ENCODE measurements around the gene MRAP2.
"Not testable (repeated sequence)": the region's sequence is repeated elsewhere in the genome, so short reads cannot be mapped to it uniquely, and the experiment has no call there.

Gene MRAP2

DNA sequence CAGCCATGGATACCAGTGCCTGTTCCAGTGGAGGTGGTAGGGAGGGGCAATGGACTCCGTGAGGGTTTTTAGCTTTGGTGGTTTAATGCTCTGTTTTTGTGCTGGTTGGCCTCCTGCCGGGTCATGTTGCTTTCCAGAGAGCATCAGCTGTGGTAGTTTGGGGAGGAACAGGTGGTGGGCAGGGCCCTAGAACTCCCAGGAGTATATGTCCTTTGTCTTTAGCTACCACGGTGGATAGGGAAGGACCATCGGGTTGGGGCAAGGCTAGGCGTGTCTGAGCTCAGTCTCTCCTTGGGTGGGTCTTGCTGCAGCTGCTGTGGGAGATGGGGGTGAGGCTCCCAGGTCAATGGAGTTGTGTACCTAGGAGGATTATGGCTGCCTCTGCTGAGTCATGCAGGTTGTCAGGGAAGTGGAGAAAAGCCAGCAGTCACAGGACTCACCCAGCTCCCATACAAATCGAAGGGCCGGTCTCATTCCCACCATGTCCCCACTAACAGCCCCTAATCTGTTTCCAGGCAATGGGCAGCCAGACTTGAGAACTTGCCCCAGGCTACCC, 38.9 kb downstream of the MRAP2 start:
- no peak for DNase-seq (ENCODE audit: low read depth)
- H3K4me3 ChIP-seq (ENCODE audit: low read depth, low read length) = no peak overlapping the region
- TF ChIP-seq, protein P1, sequence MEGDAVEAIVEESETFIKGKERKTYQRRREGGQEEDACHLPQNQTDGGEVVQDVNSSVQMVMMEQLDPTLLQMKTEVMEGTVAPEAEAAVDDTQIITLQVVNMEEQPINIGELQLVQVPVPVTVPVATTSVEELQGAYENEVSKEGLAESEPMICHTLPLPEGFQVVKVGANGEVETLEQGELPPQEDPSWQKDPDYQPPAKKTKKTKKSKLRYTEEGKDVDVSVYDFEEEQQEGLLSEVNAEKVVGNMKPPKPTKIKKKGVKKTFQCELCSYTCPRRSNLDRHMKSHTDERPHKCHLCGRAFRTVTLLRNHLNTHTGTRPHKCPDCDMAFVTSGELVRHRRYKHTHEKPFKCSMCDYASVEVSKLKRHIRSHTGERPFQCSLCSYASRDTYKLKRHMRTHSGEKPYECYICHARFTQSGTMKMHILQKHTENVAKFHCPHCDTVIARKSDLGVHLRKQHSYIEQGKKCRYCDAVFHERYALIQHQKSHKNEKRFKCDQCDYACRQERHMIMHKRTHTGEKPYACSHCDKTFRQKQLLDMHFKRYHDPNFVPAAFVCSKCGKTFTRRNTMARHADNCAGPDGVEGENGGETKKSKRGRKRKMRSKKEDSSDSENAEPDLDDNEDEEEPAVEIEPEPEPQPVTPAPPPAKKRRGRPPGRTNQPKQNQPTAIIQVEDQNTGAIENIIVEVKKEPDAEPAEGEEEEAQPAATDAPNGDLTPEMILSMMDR (IDR thresholded peaks at IDR 0.05; ENCODE audit: insufficient read depth, low read depth, low read length, missing control alignments) = no peak

DNA sequence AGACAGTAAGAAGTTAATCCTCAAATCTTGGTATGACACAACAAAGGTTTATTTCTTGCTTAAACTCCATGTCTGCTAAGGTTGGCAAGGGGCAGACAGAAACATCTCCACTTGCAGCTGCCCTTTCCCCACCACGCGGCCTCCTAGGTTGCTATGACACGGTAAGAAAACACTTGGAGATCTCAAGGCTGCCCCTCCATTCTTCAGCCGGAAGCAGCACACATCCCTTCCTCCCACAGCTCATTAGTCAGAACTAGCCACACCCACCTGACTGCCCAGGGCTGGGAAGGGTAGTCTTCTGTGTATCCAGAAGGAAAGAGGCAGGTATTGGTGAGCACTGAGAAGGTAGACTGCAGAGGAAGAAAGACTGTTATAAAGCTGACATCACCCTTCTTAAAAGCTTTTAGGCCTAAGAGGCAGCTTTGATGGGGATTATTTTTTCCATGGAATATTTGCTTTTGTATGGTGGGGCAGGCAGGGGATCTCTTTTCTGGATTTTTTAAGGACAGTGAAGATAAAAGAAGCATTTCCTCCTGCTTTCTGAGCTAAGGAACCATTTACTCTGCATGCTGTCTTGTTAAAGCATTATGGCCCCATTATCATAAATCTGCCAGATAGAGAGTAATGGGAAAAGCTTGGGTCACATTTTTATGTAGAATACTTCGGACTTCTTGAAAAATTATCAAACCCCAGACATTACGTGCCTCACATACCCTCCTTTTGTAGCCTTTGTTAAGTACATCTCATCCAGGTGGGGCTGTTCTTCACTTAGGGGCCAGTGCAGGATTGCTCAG, 41.6 kb downstream of the MRAP2 start:
- H3K4me3 ChIP-seq (ENCODE audit: low read depth, low read length) = no peak overlapping the region
- no peak for DNase-seq (ENCODE audit: low read depth)
- TF ChIP-seq, protein P1 (IDR thresholded peaks at IDR 0.05; ENCODE audit: insufficient read depth, low read depth, low read length, missing control alignments) = no peak

DNA sequence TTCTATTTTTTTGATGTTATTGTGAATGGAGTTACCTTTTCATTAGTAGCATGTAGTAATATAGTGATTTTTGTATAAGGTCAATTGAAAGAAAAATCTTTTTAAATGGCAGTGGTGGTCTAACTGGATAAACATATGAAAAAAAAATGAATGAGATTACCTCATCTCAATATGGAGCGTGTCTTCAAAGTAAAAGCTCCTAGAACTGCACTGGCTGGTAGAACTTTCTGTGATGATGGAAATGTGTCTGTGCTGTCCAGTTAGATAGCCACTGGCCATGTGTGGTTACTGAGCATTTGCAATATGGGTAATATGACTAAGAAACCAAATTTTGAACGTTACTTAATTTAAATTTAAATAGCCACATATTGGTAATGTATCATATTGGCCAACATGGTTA, 44.1 kb downstream of the MRAP2 start:
- TF ChIP-seq, protein P1 (IDR thresholded peaks at IDR 0.05; ENCODE audit: insufficient read depth, low read depth, low read length, missing control alignments) = no peak
- DNase-seq (ENCODE audit: low read depth) = no peak
- H3K4me3 ChIP-seq (ENCODE audit: low read depth, low read length) = no peak overlapping the region

GRCh38 chr6:84078335-84078734, 44.8 kb downstream of the MRAP2 start:
- TF ChIP-seq, protein P1 (IDR thresholded peaks at IDR 0.05; ENCODE audit: insufficient read depth, low read depth, low read length, missing control alignments) = no peak
- no peak overlapping the region for H3K4me3 ChIP-seq (ENCODE audit: low read depth, low read length)
- DNase-seq (ENCODE audit: low read depth) = no peak

GRCh38 chr6:84081222-84081621, 47.6 kb downstream of the MRAP2 start:
- no peak overlapping the region for H3K4me3 ChIP-seq (ENCODE audit: low read depth, low read length)
- DNase-seq (ENCODE audit: low read depth) = no peak
- TF ChIP-seq, protein P1 (IDR thresholded peaks at IDR 0.05; ENCODE audit: insufficient read depth, low read depth, low read length, missing control alignments) = no peak

DNA sequence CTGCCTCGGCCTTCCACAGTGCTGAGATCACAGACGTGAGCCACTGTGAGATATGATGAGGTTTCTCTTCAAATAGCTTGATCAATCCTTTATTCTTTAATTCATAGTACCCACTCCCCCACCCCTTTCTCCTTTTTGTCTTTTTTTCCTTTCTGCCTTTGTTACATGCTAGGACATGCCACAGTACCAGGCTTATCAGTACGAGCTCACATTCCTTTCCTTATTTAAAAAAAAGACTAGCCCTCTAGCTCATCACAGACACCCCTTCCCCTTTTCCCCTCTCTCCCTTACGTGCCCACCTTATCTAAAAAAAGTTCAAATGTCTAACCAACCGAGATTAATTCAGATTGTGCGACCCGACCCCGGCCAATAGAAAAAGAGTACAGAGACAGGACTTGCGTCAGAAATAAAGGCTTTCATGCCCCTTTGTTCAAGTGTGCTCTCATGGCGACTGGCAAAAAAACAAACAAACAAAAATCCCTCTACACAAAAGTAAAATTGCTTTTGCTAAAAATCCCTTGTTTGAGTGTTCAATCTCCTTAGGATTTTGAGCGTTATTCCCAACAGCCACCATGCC, 49.2 kb downstream of the MRAP2 start:
- no peak overlapping the region for H3K4me3 ChIP-seq (ENCODE audit: low read depth, low read length)
- no peak for DNase-seq (ENCODE audit: low read depth)
- TF ChIP-seq, protein P1 (IDR thresholded peaks at IDR 0.05; ENCODE audit: insufficient read depth, low read depth, low read length, missing control alignments) = no peak

DNA sequence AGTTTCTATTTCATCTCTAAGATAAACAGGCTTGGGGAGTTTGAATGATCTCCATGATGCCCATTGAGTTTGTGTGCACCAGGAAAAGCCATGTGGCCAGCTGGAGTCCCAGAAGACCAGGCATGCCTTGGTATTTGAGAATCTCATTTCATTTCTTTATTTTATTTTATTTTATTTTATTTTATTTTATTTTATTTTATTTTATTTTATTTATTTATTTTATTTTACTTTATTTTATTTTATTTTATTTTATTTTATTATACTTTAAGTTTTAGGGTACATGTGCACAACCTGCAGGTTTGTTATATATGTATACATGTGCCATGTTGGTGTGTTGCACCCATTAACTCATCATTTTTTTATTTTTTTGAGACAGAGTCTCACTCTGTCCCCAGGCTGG, 51.1 kb downstream of the MRAP2 start:
- H3K4me3 ChIP-seq (ENCODE audit: low read depth, low read length); DNase-seq (ENCODE audit: low read depth): not testable (repeated sequence)
